ENCODE results near the gene PSMG4.

DNA sequence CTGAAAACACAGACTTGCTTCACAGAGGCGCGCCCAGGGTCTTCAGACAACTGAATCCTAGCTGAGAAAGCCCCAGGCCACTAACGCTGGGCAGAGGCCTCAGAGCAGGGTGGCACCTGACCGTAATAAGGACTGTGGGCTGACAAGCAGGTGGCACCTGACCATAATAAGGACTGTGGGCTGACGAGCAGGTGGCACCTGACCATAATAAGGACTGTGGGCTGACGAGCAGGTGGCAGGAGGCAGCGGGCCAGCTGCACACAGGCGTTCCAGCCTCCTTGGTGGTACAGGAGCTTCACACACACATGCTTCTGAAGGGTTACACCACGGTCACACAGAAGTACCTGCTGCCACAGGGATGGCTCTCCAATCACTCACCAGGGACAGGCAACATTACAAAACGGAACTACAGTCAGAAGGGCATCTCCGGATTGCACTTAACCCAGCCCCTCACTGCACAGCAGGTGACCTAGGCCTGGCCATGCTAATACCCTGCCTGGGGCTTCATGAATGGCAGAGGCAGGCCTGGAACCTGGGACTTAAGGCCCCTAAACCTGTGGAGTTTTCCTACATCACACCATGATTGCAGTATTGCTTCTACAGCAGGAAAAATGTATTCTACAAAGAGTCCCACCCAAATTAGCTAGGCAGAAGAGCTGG, 50.8 kb downstream of the PSMG4 start:
- no peak for TF ChIP-seq REST (IDR thresholded peaks at IDR 0.05; ENCODE audit: insufficient read depth in 1 of 2, low read depth in 2 of 2, low read length in 2 of 2)
- TF ChIP-seq POLR2AphosphoS5 (IDR thresholded peaks at IDR 0.05; ENCODE audit: low read depth, low read length): no peak
- no peak for TF ChIP-seq FOXP2 (optimal IDR thresholded peaks at IDR 0.05; ENCODE audit: borderline replicate concordance, extremely low read depth, extremely low read length, insufficient read depth)
- TF ChIP-seq SIN3A (IDR thresholded peaks at IDR 0.05; ENCODE audit: borderline replicate concordance, insufficient read depth, low read length): no peak

Data from PFSK-1 (cell line).